GM12874 (cell line): ENCODE data around the gene DAP3.

Source experiments
- CTCF ChIP-seq: IDR thresholded peaks from 2 replicates; pipeline ENCODE4 v1.5.1; 2011; ENCODE audit warnings: low read depth, mild to moderate bottlenecking, control low read depth, low read length, moderate library complexity; ENCODE audit not compliant: insufficient read depth

DAP3 gene

GRCh38 chr1:155741908-155742307, 53.0 kb downstream of the DAP3 start:
- no peak for TF ChIP-seq CTCF

GRCh38 chr1:155744711-155745283, 55.9 kb downstream of the DAP3 start:
- no peak for TF ChIP-seq CTCF

GRCh38 chr1:155759966-155760630, 71.2 kb downstream of the DAP3 start:
- no peak for TF ChIP-seq CTCF

GRCh38 chr1:155760751-155761475, 72.0 kb downstream of the DAP3 start:
- no peak for TF ChIP-seq CTCF

GRCh38 chr1:155761736-155762405, 73.0 kb downstream of the DAP3 start:
- TF ChIP-seq CTCF, result no peak

- TF ChIP-seq CTCF, result no peak
These were observed 80.4 kb downstream of the DAP3 start for GRCh38 chr1:155769257-155769656.

GRCh38 chr1:155773221-155773620, 84.3 kb downstream of the DAP3 start:
- TF ChIP-seq CTCF, result no peak
